ENCODE data around the gene ASCL4.

- TF ChIP-seq CTCF (IDR thresholded peaks at IDR 0.05) (no peak), POLR2AphosphoS5 (IDR thresholded peaks at IDR 0.05; ENCODE audit: low read depth, low read length) (no peak), SIN3A (IDR thresholded peaks at IDR 0.05; ENCODE audit: borderline replicate concordance, insufficient read depth, low read depth, low read length) (no peak), REST (IDR thresholded peaks at IDR 0.05; ENCODE audit: insufficient read depth in 1 of 2, low read depth in 2 of 2, low read length in 1 of 2) (no peak)
Observed at GRCh38 chr12:107817250-107817649, 42.7 kb downstream of the ASCL4 start.
